ENCODE data around the gene DHX16.
A peak's percentile ranks its signal among the peaks of the same experiment; 100 is the strongest.
"Not testable (repeated sequence)": the region's sequence is repeated elsewhere in the genome, so short reads cannot be mapped to it uniquely, and the experiment has no call there.

The DHX16 gene

DNA sequence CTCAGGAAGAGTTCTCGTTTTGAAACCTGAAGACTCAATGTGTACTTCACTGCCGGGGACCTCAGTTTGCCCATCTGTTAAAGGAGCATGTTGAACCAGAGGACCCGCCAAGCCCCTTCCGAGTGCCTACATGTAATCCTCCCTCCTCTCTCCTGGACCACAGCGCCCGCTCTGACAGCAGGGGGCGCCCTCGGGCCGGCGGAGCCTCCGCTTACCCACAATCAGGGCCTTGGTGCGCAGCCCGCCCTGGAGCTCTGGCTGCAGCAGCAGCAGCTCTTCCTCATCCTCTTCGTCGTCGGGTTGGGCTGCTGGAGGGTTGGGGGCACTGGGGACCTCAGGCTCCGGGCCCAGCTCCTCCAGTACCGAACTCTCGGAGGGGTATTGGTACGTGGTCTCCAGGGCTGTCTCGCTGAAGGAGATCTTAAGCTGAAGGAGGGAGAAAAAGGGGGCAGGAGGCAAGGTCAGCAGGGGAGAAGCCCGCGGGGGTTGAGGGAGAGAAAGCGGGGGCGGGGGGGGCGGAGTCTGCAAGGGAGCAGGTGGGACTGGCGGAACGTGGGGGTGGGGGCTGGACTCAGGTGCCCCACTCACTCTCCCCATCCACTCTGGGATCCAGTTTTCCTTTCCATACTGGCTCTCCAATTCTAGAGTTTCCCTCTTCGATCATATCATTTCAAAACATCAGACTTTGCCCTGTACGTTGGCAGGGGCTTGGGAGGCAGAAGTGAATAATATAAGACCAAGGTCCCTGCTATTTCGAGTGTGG, 6.3 kb upstream of the DHX16 start:
- DNase-seq: peak; percentile 62 to 73

DNA sequence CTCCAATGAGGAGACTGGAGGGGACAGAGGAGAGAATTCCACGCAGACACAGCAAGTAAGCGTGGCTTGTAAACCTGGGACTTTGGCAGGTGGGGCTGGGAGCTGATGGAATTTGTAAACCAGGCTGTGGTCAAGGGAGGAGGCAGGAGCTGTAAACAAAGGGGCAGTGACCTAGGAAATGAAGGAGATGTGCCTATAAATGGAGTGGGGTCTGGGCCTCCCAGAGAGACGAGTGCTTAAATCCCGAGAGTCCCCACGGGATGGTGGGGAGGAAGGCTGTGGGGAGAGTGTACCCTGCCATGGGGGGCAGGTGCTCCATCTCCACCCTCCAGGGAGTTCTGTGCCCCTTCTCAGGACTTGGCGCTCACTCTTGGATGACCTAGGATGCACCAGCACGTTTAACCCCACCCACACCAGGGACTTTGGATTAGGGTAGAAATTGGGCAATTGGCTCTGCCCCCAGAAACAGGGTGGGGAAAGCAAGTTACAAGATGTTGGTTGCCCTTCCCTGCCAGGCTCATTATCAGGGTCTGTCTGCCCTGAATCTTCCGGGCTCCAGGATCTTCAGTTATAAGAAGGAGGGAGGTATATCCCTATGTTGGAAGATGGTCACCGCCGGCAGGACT, 4.0 kb upstream of the DHX16 start:
- DNase-seq: no peak

DNA sequence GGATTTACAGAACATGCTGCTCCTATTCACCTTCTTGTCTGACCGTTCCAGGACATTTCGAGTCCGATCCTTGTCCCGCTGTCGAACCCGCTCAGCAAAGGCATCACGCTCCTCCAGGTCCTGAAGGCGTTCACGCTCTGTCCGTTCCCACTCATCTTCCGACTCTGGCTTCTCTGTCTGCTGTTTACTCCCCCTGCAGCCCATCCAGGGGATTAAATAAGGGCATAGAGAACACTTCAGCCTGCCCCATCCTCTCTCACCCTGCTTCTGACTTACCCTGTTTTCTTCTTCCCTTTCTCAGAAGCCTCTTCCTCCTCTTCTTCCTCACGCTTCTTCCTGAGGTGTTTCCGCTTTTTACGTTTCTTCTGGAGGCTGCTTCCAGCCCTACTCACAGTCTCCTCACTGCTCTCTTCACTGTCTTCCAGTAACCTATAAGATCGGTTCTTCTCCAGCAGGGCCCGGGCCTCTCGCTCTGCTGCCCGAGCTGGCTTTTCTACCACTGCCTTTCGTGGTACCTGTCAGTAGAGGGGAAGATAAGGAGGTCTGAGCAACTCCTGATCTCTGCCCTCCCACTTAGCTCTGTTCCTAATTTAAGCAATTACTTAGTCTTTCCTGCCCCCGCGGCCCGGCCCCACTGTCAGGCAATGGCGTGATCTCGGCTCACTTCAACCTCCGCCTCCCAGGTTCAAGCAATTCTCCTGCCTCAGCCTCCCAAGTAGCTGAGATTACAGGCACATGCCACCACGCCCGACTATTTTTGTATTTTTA, 1.9 kb downstream of the DHX16 start:
- DNase-seq: peak; percentile 68 to 79

DNA sequence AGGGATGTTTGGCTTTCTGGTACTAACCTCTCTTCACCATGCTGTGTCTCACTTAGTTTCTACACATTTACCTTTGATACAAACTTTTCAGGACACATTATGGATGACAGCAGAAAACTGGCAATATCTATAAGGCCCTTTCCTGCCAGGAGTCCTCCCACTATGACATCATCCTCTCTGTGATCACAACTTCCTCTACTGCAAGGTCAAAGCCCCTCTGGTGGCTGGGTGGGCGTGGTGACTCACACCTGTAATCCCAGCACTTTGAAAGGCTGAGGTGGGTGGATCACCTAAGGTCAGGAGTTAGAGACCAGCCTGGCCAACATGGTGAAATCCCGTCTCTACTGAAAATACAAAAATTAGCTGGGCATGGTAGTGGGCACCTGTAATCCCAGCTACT, 6.5 kb downstream of the DHX16 start:
- not testable (repeated sequence) for DNase-seq

- no peak for DNase-seq
Measured at GRCh38 chr6:30664994-30665767, 7.6 kb downstream of the DHX16 start.

DNA sequence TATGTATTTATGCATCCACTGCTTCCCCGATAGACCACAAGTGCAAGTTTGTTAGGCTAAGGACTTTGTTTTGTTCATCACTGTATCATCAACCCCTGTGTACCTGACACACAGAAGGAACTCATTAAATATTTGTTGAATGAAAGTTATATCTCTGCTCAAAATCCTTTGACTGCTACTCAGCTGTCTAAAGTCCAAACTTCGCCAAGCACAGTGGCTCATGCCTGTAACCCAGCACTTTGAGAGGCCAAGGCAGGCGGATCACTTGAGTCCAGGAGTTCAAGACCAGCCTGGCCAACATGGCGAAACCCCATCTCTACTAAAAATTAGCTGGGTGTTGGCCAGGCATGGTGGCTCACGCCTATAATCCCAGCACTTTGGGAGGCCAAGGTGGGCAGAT, 14.9 kb downstream of the DHX16 start:
- DNase-seq: not testable (repeated sequence)

GRCh38 chr6:30657454-30657853, 15.4 kb downstream of the DHX16 start:
- no peak for DNase-seq

GRCh38 chr6:30656513-30656912, 16.3 kb downstream of the DHX16 start:
- DNase-seq: peak; percentile 78 to 84

- DNase-seq: no peak
Measured at GRCh38 chr6:30655743-30656094, 17.1 kb downstream of the DHX16 start.

DNA sequence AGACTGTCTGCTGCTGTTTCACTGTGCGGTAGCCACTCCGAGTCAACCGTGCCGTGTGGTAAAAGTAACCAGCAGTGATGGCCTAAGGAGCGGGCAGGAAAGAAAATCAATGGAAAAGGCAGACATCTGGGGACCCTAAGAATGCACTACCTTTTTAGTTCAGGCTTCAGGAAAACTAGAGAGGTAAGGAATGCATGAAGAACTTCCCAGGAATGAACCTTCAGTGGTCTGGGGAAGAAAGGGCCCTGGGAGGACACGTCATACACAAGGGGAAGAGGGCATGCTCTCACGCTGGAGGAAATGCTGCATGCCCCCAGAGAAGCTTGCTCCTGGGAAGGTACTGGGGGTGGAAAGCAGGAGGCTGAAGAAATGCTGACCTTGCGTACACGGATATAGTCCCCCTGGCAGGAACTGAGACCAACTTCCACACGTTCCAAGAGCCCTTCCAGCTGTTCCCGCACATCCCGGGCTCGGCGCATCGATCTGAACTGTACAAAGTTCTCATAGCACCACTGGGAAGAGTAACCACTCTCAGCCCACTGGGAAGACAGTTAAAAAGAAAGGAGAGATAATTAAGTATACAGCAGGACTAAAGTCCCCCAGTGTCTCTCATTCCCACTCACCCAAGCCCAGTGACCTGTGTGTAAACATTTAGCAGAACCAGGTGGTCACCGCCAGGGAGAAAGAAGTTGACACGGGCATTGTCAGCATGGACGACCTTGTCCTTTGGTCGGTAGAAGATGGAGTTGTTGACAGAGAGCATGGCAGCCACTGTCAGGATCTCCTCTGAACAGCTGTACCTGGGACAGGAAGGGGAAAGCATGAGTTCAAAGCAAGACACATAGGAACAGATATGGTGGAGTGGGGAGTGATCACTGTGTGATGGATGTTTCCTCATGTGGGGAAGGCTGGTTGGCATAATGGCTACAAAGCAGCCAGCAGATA, 17.7 kb downstream of the DHX16 start:
- no peak for DNase-seq

DNA sequence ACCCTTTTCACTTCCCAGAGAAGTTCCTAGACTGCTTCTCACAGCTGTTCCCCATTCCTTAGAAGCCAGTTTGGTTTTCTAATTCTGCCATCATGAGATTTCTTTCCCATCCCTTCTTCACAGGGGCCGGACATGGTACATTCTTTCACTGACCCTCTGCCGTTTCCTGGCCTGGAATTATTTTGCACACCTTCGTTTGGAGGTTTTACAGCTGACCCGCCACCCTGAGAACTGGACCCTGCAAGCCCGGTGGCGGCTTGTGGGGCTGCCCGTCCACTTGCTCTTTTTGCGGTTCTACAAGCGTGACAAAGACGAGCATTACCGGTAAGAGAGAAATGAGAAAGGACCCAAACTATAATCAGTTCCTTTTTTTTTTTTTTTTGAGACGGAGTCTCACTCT, 21.7 kb downstream of the DHX16 start:
- DNase-seq: no peak

DNA sequence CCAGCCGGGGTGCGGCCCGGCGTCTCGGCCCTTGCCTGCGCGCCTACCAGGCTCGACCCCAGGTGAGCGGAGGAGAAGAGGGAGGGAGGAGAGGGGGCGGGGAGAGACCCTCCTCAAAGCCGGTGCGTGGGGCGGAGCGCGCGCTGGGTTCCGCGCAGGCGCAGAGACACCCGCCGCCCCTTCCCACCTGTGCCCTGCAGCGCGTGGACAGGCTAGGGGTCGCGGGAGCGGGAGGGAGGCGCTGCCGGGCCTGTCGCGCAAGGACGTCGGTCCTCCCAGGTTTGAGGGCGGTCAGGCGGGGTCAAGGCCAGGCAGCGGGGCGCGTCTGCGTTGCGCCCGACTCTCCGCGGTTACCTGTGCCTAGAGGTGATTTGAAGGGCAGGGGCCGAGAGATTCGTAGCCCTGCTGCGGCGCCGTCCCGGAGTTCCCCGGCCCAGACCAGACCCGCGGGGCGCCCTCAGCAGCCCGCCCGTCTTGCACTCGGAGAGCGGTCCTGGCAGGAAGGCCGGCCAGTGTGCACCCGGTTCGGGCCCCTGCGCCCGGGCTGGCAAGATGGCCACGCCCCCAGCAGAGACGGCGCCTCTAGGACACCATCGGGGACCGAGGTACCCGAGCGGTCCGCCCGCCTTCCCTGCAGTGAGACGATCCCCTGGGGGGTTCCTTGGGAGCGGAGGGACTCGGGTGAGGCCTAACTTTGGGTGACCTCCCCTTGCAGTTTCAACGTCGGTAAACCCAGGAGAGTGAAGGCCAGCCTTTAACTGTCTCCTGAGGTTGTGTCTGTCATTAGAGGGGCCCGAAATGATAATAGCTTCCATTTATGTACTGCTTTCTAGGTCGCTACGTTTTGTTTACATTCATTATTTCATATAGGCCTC, 25.3 kb downstream of the DHX16 start:
- DNase-seq: peak; percentile 68 to 71

DNA sequence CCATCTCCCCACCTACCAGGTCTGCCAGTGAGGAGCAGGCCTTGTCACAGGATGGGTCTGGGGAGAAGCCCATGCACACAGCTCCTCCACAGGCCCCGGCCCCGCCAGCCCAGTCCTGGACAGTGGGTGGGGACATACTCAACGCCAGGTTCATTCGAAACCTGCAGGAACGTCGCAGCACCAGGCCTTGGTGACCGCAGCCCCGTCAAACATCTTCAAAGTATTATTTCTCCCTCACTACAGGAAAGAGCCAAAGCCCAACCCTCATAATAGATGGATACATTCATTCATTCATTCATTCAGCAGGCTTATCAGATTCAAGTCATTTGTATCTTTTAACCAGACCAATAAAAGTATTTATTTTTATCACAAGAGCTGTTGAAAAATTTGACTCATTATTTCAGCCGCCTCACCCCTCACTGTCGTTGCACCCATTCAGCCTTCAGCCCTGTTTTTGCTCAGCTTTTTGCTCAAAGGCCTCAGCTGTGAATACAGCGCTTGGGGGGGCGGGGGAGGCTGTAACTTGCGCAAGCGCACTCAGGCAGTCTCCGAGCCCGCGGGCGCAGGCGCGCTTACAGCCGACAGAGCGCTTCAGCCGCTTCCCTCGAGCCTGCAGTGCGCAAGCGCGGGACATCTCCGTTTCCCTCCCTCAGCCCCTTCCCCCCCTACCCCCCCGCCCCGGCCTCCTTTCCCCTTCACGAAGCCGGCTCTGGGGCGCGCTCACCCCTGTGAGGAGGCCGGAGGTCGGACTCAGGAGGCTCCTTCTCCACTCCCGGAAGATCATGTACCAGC, 26.2 kb downstream of the DHX16 start, which contains the start of gene C6orf136:
C6orf136 (plus strand) TSS at position 684 of the 792 bp plus-strand sequence; CDS start at position 783, 99 bp downstream.
- DNase-seq: peak; percentile 88 to 89

DNA sequence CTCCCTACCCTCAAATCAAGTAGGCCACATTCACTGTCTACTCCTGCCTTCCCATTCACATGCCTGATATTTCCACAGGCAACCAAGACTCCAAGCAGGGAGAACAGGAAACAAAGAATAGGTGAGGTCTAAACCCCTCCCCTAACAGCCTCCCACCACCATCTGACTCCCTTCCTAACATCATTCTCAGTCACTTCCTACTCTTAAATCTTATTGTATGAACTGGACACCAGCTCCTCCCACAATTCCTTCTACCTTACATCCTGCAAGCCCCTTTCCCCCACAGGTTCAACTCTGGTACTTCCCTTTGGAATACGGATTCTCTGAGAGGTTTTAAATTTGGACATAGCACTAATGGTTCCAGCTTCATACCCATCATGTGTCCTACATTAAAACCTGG, 26.8 kb downstream of the DHX16 start:
- DNase-seq: no peak

DNA sequence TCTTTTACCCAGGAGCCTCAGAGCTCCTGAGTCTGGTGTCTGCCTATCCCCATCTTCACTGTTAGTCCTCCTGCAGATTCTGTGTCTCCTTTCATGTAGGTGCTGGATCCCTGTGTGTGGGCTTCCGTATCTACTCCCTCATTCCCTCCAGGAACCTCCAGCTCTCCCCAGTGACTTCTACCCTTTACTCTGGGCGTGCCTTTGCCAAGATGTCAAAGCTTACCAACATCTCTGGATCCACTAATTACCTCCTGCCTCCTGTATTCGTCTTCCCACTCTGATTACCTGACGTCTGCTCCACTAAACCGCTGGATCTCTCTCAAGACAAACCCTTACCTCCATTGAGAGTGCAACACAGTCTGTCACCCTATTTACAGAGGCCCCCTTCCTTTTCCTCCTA, 28.0 kb downstream of the DHX16 start:
- no peak for DNase-seq

DNA sequence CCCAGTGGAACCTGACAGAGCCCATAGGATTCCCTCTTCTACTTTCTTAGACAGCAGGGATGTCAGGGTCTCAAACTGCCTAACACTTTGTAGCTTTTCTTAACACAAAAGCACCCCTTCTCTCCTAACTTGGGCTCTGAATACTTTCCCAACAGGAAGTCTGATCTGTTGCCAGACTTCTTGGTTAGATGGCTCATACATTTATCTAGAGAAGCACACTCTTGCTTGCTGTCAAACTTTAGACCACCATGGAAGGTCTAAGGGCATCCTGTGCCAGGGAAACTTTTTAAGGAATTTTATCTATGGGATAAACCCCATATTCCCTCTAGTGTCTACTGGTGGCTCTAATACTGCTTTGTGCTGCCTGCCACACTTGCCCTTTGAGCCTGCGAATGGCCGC, 29.1 kb downstream of the DHX16 start:
- peak in 1 of 2 experiments; percentile 21 for DNase-seq

DNA sequence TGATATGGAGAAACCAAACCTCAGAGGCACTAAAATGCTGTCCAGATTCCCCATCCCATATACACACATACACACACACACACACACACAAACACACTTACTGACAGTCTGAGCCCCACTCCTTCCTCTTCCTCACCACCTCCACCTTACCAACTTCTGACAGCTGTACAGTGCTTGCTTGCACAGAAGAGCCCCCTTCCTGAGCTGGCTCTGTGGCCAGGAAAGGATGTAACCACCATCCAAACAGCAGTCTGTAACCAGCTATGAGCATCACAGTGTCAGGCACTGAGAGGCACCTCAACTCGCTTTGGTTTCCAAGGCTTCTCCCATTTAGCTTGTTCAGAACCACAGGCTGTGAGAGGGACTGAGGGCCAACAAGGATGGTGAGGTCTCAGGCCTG, 31.8 kb downstream of the DHX16 start:
- peak; percentile 49 to 63 for DNase-seq

DNA sequence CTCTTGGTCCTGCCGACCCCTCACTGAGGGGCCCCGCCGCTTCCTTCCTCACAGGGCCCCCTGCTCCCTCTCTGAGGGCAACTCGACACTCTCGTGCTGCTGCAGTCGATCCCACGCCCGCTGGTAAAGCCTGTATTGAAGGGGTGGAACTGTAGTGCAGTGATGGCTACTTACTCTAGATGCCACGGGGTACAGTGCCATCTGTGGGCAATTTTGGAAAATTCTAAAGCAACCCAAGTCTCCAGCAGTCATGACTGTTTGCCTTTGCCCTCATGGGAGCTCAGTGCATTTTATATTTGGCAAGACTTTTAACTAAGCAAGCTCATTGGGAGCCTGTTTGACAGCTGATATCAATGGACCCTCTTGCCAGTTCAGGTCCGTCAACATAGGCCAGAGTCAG, 32.3 kb downstream of the DHX16 start:
- DNase-seq: no peak

DNA sequence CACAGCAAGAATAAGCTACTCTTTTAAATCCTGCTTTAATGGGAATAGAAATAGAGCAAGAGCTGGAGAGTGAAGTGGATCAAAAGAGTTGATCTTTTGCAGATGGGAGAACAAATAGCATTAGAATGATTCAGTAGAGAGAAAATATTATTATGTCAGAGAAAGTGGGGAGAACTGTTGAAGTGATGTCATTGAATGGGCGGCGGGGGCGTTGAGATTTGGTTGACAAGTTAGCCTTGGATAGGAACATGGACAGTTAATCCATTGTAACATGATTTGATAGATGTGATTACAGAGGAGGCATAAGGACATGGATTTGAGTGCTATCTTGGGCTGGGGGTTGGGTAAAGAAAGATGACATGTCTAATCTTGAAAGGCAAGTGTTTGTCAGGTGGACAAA, 37.0 kb downstream of the DHX16 start:
- no peak for DNase-seq
